GM21447 (cell line): ENCODE measurements around the gene FMN1.

Experiments
- ATAC-seq: cut with Tn5 transposase; IDR thresholded peaks from one replicate; pipeline ENCODE4 v1.9.1; 2021; ENCODE audit not compliant: unreplicated experiment

Gene FMN1, protein sequence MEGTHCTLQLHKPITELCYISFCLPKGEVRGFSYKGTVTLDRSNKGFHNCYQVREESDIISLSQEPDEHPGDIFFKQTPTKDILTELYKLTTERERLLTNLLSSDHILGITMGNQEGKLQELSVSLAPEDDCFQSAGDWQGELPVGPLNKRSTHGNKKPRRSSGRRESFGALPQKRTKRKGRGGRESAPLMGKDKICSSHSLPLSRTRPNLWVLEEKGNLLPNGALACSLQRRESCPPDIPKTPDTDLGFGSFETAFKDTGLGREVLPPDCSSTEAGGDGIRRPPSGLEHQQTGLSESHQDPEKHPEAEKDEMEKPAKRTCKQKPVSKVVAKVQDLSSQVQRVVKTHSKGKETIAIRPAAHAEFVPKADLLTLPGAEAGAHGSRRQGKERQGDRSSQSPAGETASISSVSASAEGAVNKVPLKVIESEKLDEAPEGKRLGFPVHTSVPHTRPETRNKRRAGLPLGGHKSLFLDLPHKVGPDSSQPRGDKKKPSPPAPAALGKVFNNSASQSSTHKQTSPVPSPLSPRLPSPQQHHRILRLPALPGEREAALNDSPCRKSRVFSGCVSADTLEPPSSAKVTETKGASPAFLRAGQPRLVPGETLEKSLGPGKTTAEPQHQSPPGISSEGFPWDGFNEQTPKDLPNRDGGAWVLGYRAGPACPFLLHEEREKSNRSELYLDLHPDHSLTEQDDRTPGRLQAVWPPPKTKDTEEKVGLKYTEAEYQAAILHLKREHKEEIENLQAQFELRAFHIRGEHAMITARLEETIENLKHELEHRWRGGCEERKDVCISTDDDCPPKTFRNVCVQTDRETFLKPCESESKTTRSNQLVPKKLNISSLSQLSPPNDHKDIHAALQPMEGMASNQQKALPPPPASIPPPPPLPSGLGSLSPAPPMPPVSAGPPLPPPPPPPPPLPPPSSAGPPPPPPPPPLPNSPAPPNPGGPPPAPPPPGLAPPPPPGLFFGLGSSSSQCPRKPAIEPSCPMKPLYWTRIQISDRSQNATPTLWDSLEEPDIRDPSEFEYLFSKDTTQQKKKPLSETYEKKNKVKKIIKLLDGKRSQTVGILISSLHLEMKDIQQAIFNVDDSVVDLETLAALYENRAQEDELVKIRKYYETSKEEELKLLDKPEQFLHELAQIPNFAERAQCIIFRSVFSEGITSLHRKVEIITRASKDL (N-terminal part only)

DNA sequence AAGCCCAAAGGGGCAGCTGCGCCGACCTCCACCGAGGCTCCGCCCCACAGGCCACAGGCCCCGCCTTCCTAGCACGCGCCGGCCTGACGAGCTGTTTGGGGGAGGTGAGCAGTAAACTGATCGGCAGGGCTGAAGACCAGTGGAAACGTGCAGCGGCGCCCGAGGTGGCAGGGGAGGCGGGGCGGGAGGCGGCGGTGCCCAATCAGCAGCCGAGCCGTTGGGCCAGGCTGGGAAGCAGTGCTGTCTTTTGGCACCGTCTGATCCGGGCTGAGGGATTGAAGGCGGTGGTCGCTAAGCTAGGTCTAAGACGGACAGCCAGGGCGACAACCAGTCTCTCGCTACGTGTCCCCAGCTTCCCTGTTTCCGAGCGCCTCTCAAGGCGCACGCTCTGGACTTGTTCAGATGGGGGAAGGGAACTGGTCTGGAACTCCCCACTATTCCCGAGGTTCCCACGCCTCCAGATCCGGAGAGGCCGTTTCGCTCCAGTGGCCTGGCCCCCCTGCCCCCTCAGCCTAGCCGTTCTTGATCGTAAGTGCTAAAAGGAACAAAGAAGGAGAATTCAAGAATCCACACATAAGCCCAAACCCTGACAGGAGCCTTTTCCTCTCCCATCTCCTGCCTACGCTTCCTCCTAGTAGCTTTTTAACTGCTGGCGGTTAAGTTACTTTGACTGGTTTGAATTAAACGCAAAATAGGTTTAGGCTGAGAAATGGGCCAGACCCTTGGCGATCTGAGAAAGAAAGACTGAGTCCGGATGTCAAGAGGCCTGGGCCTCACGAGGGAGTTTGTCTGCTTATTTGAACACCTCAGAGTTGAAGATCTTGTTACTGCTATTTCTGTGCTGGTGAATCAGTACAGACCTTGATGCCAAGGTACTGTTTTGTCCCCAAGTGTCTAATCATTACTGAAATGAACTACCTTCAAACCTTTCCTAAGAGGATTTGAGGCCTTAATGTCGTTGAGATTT lies at the start of gene FMN1:
Gene FMN1, minus strand, starts transcription at position 11 of the 967 bp plus-strand sequence. CDS start 39,800 bp downstream, outside the sequence.
- ATAC-seq = peak; percentile 97

DNA sequence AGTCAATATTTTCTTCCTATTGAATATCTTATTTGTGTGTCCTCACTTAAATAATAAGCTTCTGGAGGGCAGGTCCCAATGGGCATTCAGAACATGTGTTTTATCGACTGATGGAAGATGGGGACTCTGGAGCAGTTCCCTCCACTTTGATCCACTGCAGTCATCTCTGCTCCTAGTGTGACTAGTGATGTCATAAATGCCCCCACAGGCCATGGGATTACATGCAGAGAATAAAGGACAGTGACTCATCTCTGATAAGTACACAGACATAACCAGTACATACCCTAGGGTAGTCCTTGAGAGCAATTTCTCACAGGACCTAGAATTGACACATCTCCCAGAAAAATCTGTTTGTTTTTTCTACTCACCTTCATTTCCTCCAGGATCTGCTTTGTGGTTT lies 49.4 kb upstream of the FMN1 start:
- no peak for ATAC-seq

DNA sequence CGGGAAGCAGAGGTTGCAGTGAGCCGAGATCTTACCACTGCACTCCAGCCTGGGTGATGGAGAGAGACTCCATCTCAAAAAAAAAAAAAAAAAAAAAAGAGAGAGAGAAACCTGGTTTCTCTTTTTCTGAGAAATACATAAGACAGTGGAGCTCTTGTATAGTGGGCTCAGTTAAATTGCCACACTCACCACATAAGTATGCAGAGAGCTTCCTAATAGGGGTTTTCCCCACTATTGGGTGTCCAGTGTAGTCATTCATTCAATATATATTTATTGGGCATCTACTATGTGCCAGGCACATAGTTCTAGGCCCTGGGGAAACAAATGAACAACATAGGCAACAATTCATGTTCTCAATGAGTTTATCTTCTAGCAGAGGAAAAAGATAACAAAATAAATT lies 48.9 kb upstream of the FMN1 start:
- ATAC-seq = no peak

DNA sequence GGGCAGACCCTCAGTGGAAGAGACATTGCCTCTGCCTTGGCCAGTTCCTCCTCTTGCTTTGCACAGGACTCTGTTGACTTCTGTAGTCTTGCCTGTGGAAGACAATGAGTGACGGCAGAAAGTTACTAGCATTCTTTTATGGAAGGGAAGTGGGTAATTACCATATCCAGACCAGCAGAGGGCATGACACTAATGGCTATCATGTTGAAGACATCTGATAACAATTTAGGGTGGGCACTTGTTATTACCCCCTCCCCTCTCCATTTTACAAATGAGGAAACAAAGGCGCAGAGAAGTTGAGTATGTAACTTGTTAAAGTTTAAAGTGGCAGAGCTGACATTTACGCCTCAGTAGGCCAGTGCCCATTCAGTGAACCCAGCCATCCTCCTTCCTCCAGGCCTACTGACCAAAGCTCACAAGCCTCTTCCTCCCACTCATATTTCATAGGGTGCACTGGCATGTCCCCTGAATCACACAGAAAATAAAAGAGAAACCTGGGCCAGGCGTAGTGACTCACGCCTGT lies 48.2 kb upstream of the FMN1 start:
- ATAC-seq = no peak

DNA sequence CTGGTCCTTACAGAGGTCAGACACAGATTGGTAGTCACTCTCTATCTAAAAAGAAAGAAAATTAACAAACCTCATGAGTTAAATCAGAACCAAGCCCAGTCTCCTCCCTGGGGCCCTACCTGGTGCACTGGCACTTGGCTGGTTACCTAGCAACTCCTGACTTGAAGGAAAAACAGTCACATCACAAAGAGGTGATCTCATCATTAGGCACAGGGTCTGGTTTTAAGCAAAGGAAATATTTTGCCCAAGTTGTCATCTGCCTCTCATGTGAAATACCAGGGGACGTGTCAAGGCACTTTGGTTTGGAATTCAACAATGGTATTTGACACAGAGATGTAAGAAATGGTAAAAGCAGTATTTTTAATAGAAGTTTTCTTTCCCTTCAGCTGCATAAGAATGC lies 47.7 kb upstream of the FMN1 start:
- no peak for ATAC-seq

DNA sequence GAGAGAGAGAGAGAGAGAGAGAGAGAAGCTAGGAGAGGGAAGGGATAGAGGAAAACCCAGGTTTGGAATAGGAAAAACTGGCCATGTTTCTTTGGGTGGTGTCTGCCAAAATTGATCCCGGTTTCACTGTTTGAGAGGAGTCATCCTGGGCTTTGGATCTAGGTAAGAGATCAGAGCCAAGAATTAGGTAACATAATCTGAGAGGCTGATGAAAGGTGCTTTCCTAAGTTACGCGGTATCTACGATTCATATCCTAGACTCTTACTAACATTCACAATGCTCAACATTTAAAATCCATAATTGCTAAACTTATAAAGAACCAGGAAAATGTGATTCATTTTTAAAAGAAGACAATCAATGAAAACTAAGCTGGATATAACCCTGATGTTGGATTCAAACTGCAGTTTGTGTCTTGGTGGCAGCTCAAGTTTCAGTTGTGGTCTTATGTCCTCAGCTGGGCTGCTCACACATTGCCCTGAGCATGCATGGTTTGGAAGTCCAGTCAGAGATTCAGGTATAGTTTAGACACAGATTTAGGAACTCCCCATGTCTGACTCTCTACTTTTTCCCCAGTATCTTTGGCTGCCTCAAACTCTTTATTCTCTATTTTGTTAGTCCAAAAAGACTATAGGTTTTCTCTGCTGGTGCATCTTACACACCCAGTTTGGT lies 42.5 kb upstream of the FMN1 start:
- no peak for ATAC-seq

DNA sequence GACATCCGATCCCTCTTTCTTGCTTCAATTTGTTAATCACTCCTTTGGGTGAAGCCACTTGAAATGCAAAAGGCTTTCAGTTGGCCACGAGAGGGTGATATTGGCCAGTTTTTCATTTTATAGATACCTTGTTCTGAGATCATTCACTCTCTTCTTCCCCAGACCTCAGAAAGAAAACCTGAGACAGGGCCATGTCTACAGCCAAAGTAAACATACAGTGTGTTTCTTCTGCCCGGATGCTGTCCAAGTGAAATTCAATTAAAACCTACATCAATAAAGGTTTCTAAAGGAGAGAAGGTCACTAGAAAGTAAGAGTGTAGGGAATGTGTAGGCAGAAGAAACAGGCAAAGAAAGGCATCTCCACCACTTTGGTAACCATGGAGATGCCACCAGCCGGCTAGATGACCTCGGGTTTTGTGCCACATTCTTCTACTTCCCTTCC lies 39.5 kb upstream of the FMN1 start:
- ATAC-seq = no peak

DNA sequence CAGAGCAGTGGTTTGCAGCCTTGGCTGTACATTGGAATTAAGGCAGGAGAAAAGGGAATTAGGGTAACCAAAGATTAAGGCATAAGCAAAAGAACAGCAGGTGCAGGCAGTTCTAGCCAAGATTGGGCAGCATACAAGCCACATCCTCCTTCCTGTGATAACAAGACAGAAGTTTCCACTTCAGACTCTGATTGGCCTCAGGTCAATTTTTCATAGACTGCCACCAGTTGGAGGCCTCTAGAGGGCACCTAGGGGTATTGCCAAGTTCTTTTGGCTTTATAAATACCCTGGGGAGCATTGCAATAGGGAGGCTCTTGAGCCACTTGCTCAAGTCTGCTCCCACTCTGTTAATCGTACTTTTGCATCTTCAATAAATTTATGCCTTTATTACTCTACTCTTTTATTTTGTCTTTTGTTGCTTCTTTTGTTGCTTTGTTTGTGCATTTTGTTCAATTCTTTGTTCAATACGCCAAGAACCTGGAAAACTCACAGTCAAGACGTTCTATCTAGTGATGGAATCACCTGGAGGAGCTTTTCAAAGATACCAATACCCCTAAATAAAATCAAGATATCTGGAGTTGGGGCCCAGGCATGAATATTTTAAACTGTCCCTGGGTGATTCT lies 32.2 kb upstream of the FMN1 start:
- peak; percentile 79 for ATAC-seq

DNA sequence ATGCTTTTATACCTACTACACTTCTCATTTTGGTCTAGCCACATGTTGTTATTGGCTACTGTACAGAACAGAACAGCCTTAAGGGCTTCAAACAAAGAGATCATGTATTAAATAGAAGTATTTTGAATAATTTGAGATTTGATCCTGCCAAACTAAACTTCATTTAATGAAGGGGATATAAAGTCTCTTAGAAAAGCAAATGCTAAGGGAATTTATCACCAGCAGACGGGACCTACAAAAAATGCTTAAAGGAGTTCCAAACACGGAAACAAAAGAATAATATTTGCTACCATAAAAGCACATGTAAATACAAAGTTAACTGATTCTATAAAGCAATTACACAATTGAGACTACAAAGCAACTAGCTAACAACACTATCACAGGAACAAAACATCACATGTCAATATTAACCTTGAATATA lies 23.6 kb upstream of the FMN1 start:
- ATAC-seq = no peak

DNA sequence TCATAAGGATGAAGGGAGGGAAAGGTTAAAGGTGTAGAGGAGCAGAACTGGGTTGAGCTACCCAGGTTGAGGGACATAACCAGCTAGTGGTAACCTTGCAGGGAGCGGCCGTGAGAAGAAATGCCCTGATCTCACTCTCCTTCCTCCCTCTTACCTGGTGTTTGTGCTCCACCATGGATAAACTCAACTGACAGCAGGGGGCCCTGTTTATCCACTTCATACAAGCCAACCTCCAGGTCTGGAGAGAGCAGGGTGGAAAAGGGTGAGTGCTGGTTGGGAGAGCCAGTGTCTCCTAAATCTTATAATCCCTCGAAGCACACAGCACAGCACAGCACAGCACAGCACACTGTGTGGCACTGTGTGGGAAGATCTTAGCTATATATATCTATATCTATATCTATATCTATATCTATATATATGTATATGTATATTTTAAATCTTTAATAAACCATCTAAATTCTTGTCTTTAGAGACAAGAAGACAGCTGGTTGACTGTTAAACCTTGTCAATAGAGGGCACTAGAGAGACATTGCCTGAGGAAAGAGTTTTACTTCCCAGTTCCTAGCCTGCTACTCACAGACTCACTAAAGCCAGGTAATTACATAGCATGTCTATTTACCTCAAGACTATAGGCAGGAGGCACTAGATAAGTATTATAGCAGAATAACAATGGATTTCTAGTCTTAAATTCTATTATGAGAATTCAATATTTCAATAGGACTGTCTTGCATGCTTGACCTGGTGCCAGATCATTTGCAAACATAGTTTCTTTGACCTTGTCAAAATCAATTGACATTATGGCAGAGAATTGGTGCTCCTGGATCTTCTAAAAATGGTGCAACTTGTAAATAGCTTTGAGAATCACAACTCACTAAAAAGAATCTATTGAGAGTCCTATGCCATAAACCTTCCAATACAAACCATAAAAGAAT lies 21.7 kb upstream of the FMN1 start:
- ATAC-seq = no peak

DNA sequence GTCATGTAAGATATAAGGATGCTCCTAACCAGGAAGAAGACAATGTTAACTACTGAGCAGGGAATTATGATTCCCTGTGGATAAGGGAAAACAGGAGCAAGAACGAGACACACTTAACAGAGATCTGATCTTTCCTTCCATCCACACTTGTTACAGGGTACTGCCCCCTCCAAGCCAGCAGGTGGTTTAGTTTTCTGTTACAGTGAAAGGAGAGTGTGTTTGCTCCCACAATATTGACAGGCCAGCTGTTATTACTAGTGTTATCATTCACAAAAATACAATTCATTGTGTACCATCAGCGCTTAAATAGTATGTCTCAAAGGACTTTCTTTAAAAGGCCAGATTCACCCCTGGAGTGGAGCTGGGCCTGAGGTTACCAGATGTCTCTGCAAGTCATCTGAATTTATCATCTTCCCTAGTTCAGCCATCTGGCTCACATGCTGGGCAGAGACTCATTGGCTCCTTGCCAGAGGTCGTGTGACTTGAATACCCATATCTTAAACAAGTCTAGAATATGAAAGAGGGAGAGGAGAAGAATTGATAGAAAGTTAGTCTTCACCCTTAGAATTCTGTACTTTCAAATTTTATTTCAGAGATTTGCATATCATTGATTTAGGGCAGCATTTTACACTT lies 16.8 kb upstream of the FMN1 start:
- no peak for ATAC-seq

DNA sequence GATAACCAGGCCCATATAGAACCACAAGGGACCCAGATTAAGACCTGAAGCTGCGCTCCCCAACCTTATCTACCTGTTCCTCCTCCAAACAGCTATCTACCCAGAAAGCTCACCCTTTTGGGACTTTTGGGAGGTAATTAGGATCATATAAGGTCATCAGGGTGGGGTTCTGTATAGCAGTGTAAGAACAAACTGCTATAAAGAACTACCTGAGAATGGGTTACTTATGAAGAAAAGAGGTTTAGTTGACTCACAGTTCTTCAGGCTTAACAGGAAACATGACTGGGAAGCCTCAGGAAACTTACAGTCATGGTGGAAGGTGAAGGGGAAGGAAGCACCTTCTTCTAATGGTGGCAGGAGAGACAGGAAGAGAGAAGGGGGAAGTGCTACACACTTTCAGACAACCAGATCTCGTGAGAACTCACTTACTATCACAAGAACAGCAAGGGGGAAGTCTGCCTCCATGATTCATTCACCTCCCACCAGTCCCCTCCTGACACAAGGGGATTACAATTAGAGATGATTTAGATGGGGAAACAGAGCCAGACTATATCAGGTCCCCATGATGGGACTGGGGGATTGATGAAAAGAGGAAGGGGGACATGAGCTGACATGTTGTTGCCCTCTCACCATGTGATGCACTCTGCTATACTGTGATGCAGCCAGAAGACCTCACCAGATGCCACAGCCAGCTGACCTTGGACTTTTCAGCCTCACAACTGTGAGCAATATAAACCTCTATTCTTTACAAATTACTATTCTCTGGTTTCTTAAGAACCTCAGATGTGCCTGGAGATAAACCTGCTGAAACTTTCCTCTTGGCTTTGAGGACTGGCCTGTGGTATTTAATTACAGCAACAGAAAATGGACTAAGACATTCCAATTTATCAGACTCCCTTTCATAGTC lies 15.3 kb upstream of the FMN1 start:
- no peak for ATAC-seq

DNA sequence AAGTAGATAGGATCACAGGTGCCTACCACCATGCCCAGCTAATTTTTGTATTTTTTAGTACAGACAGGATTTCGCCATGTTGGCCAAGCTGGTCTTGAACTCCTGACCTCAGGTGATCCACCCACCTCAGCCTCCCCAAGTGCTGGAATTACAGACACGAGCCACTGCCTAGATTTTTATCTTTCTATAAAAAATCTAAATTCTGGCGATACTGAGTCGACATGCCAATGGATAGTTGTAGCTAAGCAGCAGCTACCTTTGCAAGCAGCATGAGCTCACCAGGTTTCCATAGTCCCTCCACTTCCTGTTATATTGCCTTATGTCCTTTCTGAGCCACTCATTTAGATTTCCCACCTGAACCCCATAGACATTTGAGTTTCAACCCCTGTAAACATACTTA lies 13.1 kb upstream of the FMN1 start:
- no peak for ATAC-seq

DNA sequence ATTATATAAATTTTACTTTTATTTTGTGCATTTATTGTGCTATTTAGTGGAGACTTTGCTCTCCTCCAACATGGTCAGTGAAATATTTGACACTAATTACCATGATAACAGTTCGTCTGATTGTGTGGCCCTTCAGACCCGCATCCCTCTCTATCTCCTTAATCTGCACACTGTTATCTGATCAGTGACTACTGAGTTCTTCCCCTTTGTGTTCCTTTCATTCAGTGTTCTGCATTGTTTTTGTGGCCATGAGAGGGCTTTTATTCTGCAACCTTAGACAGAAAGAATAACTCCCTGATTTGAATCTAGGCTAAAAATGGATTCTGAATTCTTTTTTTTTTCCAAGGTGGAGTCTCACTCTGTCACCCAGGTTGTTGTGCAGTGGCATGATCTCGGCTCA lies 11.9 kb upstream of the FMN1 start:
- no peak for ATAC-seq

DNA sequence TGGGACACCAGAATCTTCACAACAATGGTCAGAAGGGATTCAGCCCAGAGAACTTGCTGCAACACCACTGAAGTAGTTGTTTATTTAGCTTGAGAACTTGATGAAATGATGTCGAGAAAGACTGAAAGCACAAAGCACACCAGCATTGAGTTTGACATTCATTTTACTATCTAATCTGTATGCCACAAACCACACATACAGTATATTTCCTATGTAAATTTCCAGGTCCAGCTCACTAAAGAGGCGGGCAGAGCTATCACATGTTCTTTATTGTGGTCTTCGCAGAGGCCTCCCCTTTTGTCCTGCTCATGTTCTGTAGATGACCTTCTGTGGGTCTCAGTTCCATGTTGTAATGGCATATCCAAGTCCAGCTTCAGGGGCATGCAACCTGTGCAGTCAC lies 10.4 kb upstream of the FMN1 start:
- ATAC-seq = no peak

DNA sequence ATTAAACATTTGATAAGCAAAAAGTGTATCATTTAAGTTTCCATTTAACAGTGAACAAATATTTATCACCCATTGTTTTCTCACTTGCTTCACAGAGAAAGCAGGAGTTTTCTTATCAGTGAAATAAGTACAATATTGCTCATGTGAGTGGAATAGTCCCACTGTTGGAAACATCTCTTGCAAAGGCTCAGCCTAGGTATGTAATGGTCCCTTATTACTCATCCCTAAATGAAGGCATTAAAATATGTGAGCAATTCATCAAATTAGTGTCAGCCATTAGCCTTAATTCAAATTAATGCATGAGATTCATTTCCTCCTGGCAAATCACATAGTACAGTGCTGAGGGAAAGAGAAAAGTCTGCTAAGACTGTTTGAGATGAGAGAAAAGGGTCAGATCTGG lies 9.6 kb upstream of the FMN1 start:
- no peak for ATAC-seq
